Thymus (tissue), 14 donors: ENCODE measurements around the gene SSBP1. TPM values are rescaled to one million over a fixed set of nuclear protein-coding genes. Genes with fewer than 3 reads are reported as not detected.
A peak's percentile ranks its signal among the peaks of the same experiment; 100 is the strongest.
"Not testable (repeated sequence)": the region's sequence is repeated elsewhere in the genome, so short reads cannot be mapped to it uniquely, and the experiment has no call there.

Experiments
- DNase-seq, 9 donors: peaks; one replicate each; pipeline ENCODE4 v3.0.0-alpha.2; 2013; ENCODE audit warnings: low spot score in 9 of 9, low read depth in 6 of 9, missing footprints in 1 of 9
- H3K27ac ChIP-seq, 2 donors: one replicate each; pipeline ENCODE4 v1.5.1; 2013; ENCODE audit warnings: control low read depth in 1 of 2, low read depth in 1 of 2, low read length in 1 of 2, mild to moderate bottlenecking in 1 of 2, moderate library complexity in 1 of 2
- H3K27me3 ChIP-seq, 2 donors: one replicate each; pipeline ENCODE4 v1.5.1; 2013; ENCODE audit warnings: low read length in 1 of 2; ENCODE audit not compliant: control insufficient read depth in 2 of 2, insufficient read depth in 1 of 2
- H3K36me3 ChIP-seq, 2 donors: one replicate each; pipeline ENCODE4 v1.5.1; 2013; ENCODE audit warnings: low read length in 1 of 2, mild to moderate bottlenecking in 1 of 2, moderate library complexity in 1 of 2; ENCODE audit not compliant: control insufficient read depth in 2 of 2, insufficient read depth in 2 of 2
- H3K4me1 ChIP-seq, 2 donors: one replicate each; pipeline ENCODE4 v1.5.1; 2013; ENCODE audit warnings: low read length in 2 of 2; ENCODE audit not compliant: control insufficient read depth in 2 of 2, insufficient read depth in 2 of 2
- H3K4me3 ChIP-seq, 2 donors: one replicate each; pipeline ENCODE4 v1.5.1; 2013; ENCODE audit warnings: low read length in 2 of 2, control low read depth in 1 of 2, mild to moderate bottlenecking in 1 of 2
- H3K9me3 ChIP-seq, 2 donors: one replicate each; pipeline ENCODE4 v1.5.1; 2013; ENCODE audit warnings: low read length in 1 of 2, mild to moderate bottlenecking in 1 of 2; ENCODE audit not compliant: control insufficient read depth in 2 of 2, insufficient read depth in 1 of 2
- WGBS: extraction: QIAGEN DNeasy Blood & Tissue Kit; methylation state at CpG from one replicate; pipeline ENCODE4 v1.1.7; 2013; 5-methylcytosine and 5-hydroxymethylcytosine counted together
- long read RNA-seq, 10 donors: transcript quantifications; one replicate each; lab custom pipeline, GENCODE V29; 2026
- polyA plus RNA-seq: library from polyadenylated mRNA; stranded (reverse); fragments of 200-250 nt; gene quantifications from one replicate; pipeline ENCODE4 v1.2.3, GENCODE V29; 2013
- total RNA-seq: library from RNA; stranded (reverse); fragments of 120-200 nt; gene quantifications from one replicate; pipeline ENCODE4 v1.2.4, GENCODE V29; 2013
- donor health status: healthy.

The SSBP1 gene
- 233 TPM for total RNA-seq
- 191 TPM for polyA plus RNA-seq
- long read RNA-seq, donor 1, transcript SSBP1-201 (7 exons, 687 nt): major isoform, 13 of 19 reads
- long read RNA-seq, donor 1, partial matches to known transcripts: 5 of 19 reads
- long read RNA-seq, donor 1, other reads (novel, unspliced or antisense): 0 of 19 reads
- long read RNA-seq, donor 2: 0 reads
- long read RNA-seq, donor 3, transcript SSBP1-206 (7 exons, 630 nt): minor isoform, 11 of 296 reads
- long read RNA-seq, donor 3, transcript SSBP1-214 (7 exons, 636 nt): minor isoform, 22 of 296 reads
- long read RNA-seq, donor 3, transcript SSBP1-201 (7 exons, 687 nt): major isoform, 160 of 296 reads
- long read RNA-seq, donor 3, transcript SSBP1-212 (6 exons, 1,434 nt): minor isoform, 19 of 296 reads
- long read RNA-seq, donor 3, partial matches to known transcripts: 78 of 296 reads
- long read RNA-seq, donor 3, other reads (novel, unspliced or antisense): 0 of 296 reads
- long read RNA-seq, donor 4, transcript SSBP1-201 (7 exons, 687 nt): major isoform, 50 of 92 reads
- long read RNA-seq, donor 4, transcript SSBP1-214 (7 exons, 636 nt): minor isoform, 12 of 92 reads
- long read RNA-seq, donor 4, partial matches to known transcripts: 19 of 92 reads
- long read RNA-seq, donor 4, other reads (novel, unspliced or antisense): 0 of 92 reads
- long read RNA-seq, donor 5, transcript SSBP1-206 (7 exons, 630 nt): minor isoform, 8 of 329 reads
- long read RNA-seq, donor 5, transcript SSBP1-212 (6 exons, 1,434 nt): minor isoform, 24 of 329 reads
- long read RNA-seq, donor 5, transcript SSBP1-214 (7 exons, 636 nt): minor isoform, 33 of 329 reads
- long read RNA-seq, donor 5, transcript SSBP1-201 (7 exons, 687 nt): major isoform, 176 of 329 reads
- long read RNA-seq, donor 5, partial matches to known transcripts: 81 of 329 reads
- long read RNA-seq, donor 5, other reads (novel, unspliced or antisense): 0 of 329 reads
- long read RNA-seq, donor 6, transcript SSBP1-201 (7 exons, 687 nt): major isoform, 62 of 90 reads
- long read RNA-seq, donor 6, transcript SSBP1-214 (7 exons, 636 nt): minor isoform, 8 of 90 reads
- long read RNA-seq, donor 6, transcript SSBP1-206 (7 exons, 630 nt): minor isoform, 6 of 90 reads
- long read RNA-seq, donor 6, partial matches to known transcripts: 10 of 90 reads
- long read RNA-seq, donor 6, other reads (novel, unspliced or antisense): 0 of 90 reads
- long read RNA-seq, donor 7, transcript SSBP1-212 (6 exons, 1,434 nt): minor isoform, 9 of 172 reads
- long read RNA-seq, donor 7, transcript SSBP1-214 (7 exons, 636 nt): minor isoform, 16 of 172 reads
- long read RNA-seq, donor 7, transcript SSBP1-201 (7 exons, 687 nt): major isoform, 112 of 172 reads
- long read RNA-seq, donor 7, transcript SSBP1-206 (7 exons, 630 nt): minor isoform, 11 of 172 reads
- long read RNA-seq, donor 7, partial matches to known transcripts: 20 of 172 reads
- long read RNA-seq, donor 7, other reads (novel, unspliced or antisense): 0 of 172 reads
- long read RNA-seq, donor 8, transcript SSBP1-201 (7 exons, 687 nt): major isoform, 37 of 47 reads
- long read RNA-seq, donor 8, transcript SSBP1-214 (7 exons, 636 nt): minor isoform, 7 of 47 reads
- long read RNA-seq, donor 8, partial matches to known transcripts: 0 of 47 reads
- long read RNA-seq, donor 8, other reads (novel, unspliced or antisense): 0 of 47 reads
- long read RNA-seq, donor 9, transcript SSBP1-214 (7 exons, 636 nt): minor isoform, 13 of 109 reads
- long read RNA-seq, donor 9, transcript SSBP1-201 (7 exons, 687 nt): major isoform, 73 of 109 reads
- long read RNA-seq, donor 9, transcript SSBP1-206 (7 exons, 630 nt): minor isoform, 5 of 109 reads
- long read RNA-seq, donor 9, partial matches to known transcripts: 7 of 109 reads
- long read RNA-seq, donor 9, other reads (novel, unspliced or antisense): 0 of 109 reads
- long read RNA-seq, donor 10, transcript SSBP1-201 (7 exons, 687 nt): major isoform, 64 of 97 reads
- long read RNA-seq, donor 10, transcript SSBP1-214 (7 exons, 636 nt): minor isoform, 11 of 97 reads
- long read RNA-seq, donor 10, transcript SSBP1-206 (7 exons, 630 nt): minor isoform, 10 of 97 reads
- long read RNA-seq, donor 10, partial matches to known transcripts: 9 of 97 reads
- long read RNA-seq, donor 10, other reads (novel, unspliced or antisense): 0 of 97 reads

- no peaks in the 10 kb centered on the region for H3K9me3 ChIP-seq
- peaks cover 7% of the 10 kb centered on the region in 2 donors for H3K4me1 ChIP-seq
- 3% methylated on average over 46 of the region's 46 CpGs for WGBS
- peak within 1 kb of the TSS; percentile 86 to 96 for H3K4me3 ChIP-seq
- DNase-seq: peak; percentile 86 to 98 (median 95)
- H3K27ac ChIP-seq: peak within 1 kb of the TSS; percentile 83 to 90
- no peaks in the 10 kb centered on the region for H3K27me3 ChIP-seq
- peaks cover 12 to 24% of the 10 kb centered on the region in 2 donors for H3K36me3 ChIP-seq
Measured at GRCh38 chr7:141737836-141738591, at the start of gene SSBP1. Gene SSBP1, plus strand, starts transcription at chr7:141738358. Its CDS starts 809 bp downstream, at chr7:141739167.

GRCh38 chr7:141689072-141689825, 48.9 kb upstream of the SSBP1 start:
- not testable (repeated sequence) for H3K4me1 ChIP-seq, H3K4me3 ChIP-seq, H3K27me3 ChIP-seq, DNase-seq, H3K9me3 ChIP-seq, H3K27ac ChIP-seq, H3K36me3 ChIP-seq
- WGBS: 96% methylated on average over 3 of the region's 3 CpGs

- no peak overlapping the region for H3K4me3 ChIP-seq
- H3K9me3 ChIP-seq: no peaks in the 10 kb centered on the region
- no peaks in the 10 kb centered on the region for H3K4me1 ChIP-seq
- H3K27ac ChIP-seq: no peak overlapping the region
- H3K27me3 ChIP-seq: no peaks in the 10 kb centered on the region
- no peaks in the 10 kb centered on the region for H3K36me3 ChIP-seq
- DNase-seq: no peak
- 97% methylated on average over 3 of the region's 3 CpGs for WGBS
Measured at GRCh38 chr7:141691540-141691939, 46.6 kb upstream of the SSBP1 start.

- H3K27ac ChIP-seq: no peak overlapping the region
- 96% methylated on average over 4 of the region's 4 CpGs for WGBS
- no peak for DNase-seq
- no peak overlapping the region for H3K4me3 ChIP-seq
- H3K4me1 ChIP-seq: no peaks in the 10 kb centered on the region
- H3K36me3 ChIP-seq: no peaks in the 10 kb centered on the region
- H3K27me3 ChIP-seq: no peaks in the 10 kb centered on the region
- H3K9me3 ChIP-seq: no peaks in the 10 kb centered on the region
Measured at GRCh38 chr7:141691961-141692360, 46.2 kb upstream of the SSBP1 start.

GRCh38 chr7:141693082-141693481, 45.1 kb upstream of the SSBP1 start:
- WGBS: 96% methylated on average over 3 of the region's 3 CpGs
- H3K27me3 ChIP-seq: no peaks in the 10 kb centered on the region

GRCh38 chr7:141695803-141696289, 42.3 kb upstream of the SSBP1 start:
- peaks cover 0 to under 1% of the 10 kb centered on the region in 2 donors for H3K27me3 ChIP-seq
- H3K36me3 ChIP-seq: no peaks in the 10 kb centered on the region
- H3K9me3 ChIP-seq: no peaks in the 10 kb centered on the region
- 97% methylated on average over 6 of the region's 6 CpGs for WGBS
- H3K27ac ChIP-seq: no peak overlapping the region
- DNase-seq: no peak
- no peak overlapping the region for H3K4me3 ChIP-seq
- peaks cover 0 to 4% of the 10 kb centered on the region in 2 donors for H3K4me1 ChIP-seq

More at GRCh38 chr7:141693082-141693481, 45.1 kb upstream of the SSBP1 start:
- Histone ChIP-seq H3K9me3 (no peaks in the 10 kb centered on the region), H3K4me1 (no peaks in the 10 kb centered on the region), H3K4me3 (no peak overlapping the region), H3K27ac (no peak overlapping the region), H3K36me3 (no peaks in the 10 kb centered on the region)
- no peak for DNase-seq

GRCh38 chr7:141696348-141696747, 41.8 kb upstream of the SSBP1 start:
- 60% methylated on average over 2 of the region's 2 CpGs for WGBS
- H3K27ac ChIP-seq: no peak overlapping the region

More at GRCh38 chr7:141696348-141696747, 41.8 kb upstream of the SSBP1 start:
- H3K9me3 ChIP-seq: no peaks in the 10 kb centered on the region
- peaks cover 0 to 6% of the 10 kb centered on the region in 2 donors for H3K4me1 ChIP-seq
- DNase-seq: no peak
- H3K27me3 ChIP-seq: peaks cover 0 to 3% of the 10 kb centered on the region in 2 donors
- no peaks in the 10 kb centered on the region for H3K36me3 ChIP-seq
- H3K4me3 ChIP-seq: no peak overlapping the region
